Measurements from ENCODE around the gene SP2. TPM values are rescaled to one million over a fixed set of nuclear protein-coding genes. Genes with fewer than 3 reads are reported as not detected.

The SP2 gene
- total and polyA plus RNA-seq, 2 of the 13 experiments (the other 11 are each of a cell fraction or from before 2014, with no cell fraction given) = 1.4 to 4.8 TPM

- TF ChIP-seq, protein P1, sequence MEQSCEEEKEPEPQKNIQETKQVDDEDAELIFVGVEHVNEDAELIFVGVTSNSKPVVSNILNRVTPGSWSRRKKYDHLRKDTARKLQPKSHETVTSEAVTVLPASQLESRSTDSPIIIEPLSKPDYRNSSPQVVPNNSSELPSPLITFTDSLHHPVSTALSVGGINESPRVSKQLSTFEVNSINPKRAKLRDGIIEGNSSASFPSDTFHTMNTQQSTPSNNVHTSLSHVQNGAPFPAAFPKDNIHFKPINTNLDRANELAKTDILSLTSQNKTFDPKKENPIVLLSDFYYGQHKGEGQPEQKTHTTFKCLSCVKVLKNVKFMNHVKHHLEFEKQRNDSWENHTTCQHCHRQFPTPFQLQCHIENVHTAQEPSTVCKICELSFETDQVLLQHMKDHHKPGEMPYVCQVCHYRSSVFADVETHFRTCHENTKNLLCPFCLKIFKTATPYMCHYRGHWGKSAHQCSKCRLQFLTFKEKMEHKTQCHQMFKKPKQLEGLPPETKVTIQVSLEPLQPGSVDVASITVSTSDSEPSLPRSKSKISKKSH (CRISPR knock-in tag; IDR thresholded peaks at IDR 0.05; ENCODE audit: borderline replicate concordance) = no peak
- TF ChIP-seq PREB (CRISPR knock-in tag; IDR thresholded peaks at IDR 0.05) (no peak), PAF1 (CRISPR knock-in tag; IDR thresholded peaks at IDR 0.05) (no peak), RARG (CRISPR knock-in tag; IDR thresholded peaks at IDR 0.05; ENCODE audit: low read depth) (no peak), ETV5 (CRISPR knock-in tag; IDR thresholded peaks at IDR 0.05; ENCODE audit: borderline replicate concordance) (peak; percentile 71), DR1 (CRISPR knock-in tag; IDR thresholded peaks at IDR 0.05) (no peak), ZNF333 (CRISPR knock-in tag; IDR thresholded peaks at IDR 0.05; ENCODE audit: borderline replicate concordance) (no peak), REPIN1 (CRISPR knock-in tag; IDR thresholded peaks at IDR 0.05; ENCODE audit: borderline replicate concordance, low read depth) (peak; percentile 86; the same call in 1 of the 2 replicates), SMC3 (IDR thresholded peaks at IDR 0.05; ENCODE audit: low read length) (peak; percentile 49; the same call in 1 of the 2 replicates), SETDB1 (CRISPR knock-in tag; IDR thresholded peaks at IDR 0.05; ENCODE audit: borderline replicate concordance) (no peak), UBTF (CRISPR knock-in tag; IDR thresholded peaks at IDR 0.05) (peak; percentile 86), RFX5 (IDR thresholded peaks at IDR 0.05; ENCODE audit: low read depth, low read length) (no peak), SALL2 (CRISPR knock-in tag; IDR thresholded peaks at IDR 0.05) (no peak), EHMT2 (IDR thresholded peaks at IDR 0.05; ENCODE audit: borderline replicate concordance, low read depth, low read length) (no peak), SP2 (CRISPR knock-in tag; IDR thresholded peaks at IDR 0.05) (0 out of 2 replicates have a peak, but pooled peaks have one; percentile 18), GZF1 (CRISPR knock-in tag; IDR thresholded peaks at IDR 0.05) (no peak), AGO2 (optimal IDR thresholded peaks at IDR 0.05; ENCODE audit: low read depth, low read length) (no peak), ZNF570 (CRISPR knock-in tag; IDR thresholded peaks at IDR 0.05; ENCODE audit: borderline replicate concordance) (no peak), ARID3A (IDR thresholded peaks at IDR 0.05; ENCODE audit: low read depth, low read length) (0 out of 2 replicates have a peak, but pooled peaks have one; percentile 10)
- TF ChIP-seq, protein P2, sequence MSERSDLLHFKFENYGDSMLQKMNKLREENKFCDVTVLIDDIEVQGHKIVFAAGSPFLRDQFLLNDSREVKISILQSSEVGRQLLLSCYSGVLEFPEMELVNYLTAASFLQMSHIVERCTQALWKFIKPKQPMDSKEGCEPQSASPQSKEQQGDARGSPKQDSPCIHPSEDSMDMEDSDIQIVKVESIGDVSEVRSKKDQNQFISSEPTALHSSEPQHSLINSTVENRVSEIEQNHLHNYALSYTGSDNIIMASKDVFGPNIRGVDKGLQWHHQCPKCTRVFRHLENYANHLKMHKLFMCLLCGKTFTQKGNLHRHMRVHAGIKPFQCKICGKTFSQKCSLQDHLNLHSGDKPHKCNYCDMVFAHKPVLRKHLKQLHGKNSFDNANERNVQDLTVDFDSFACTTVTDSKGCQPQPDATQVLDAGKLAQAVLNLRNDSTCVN (CRISPR knock-in tag; IDR thresholded peaks at IDR 0.05; ENCODE audit: borderline replicate concordance) = no peak
Observed at GRCh38 chr17:47949197-47949759, 53.2 kb downstream of the SP2 start (continued).

Measured in HepG2 (cell line).